HG03439 (cell line): Measurements from ENCODE around the gene PDLIM5.
"Not testable (repeated sequence)": the region's sequence is repeated elsewhere in the genome, so short reads cannot be mapped to it uniquely, and the experiment has no call there.

ENCODE experiments used
- ATAC-seq: cut with Tn5 transposase; IDR thresholded peaks from one replicate; pipeline ENCODE4 v1.9.1; 2021; ENCODE audit warnings: mild to moderate bottlenecking, moderate library complexity; ENCODE audit not compliant: unreplicated experiment

Gene PDLIM5

DNA sequence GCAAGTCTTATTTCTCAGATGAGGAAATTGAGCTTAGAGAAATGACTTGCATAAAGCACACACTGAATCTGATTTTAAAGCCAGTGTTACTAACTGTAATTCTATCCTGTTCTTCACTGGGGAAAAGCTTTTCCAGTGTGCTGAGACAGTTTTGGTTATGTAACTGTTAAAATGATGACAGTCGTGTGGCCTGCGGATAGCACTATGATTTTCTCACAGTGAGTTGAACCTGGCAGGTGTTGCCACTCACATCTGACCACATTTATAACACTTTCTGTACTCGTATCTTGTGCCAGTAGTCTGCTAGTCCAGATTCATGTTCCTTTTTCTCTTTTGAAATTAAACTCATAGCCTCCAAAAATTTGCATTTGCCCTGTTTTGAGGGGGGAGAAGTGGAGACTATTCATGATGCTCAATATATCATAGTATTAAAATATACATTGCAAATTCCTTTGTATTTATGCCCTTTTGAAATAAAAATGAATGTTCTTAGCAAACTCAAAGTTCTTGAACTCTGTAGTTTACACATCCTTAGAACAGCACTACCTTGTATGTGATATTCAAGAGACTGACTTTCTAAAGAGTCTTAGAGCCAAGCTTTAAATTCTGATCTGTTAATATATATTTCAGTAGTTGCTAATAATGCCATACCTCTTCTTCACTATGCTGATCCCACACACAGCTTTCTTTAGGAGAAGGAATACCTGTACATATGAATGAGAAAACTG is 132.3 kb downstream of the PDLIM5 start:
- ATAC-seq = peak; percentile 73

DNA sequence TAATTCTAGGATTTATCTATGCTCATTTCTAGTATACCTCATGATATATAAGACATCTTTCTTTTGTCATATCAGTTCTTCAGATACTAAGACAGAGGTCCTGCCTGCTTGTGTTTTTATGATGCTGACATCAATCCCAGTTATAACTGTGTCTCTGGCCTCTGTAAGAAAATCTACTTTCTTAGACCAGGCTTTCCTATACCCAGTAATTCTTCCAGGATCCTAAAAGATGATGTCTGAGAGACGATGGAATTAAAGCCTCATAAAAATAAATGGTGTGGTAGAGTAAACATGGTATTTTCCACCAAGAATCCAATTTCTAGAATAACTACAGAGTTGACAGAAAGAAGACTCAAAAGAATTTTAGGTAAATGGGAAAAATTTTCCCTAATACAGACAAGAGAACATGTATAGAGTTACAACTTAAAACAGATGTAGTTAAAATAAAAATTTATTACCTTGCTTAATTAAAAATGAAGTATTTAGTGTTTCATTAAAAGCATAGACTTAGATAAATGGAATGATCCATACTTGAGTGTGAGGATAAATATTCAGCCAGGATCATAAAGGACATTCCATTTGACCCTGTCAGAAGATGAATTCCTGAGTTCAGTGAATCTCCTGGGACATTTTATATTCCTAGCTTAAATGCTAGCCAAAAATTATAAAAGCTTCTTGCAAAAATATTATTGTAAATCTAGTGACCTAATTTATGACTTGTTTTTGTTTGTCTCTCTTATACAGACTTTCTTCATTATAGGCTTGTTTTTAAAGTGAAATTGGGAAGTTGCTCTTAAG is 137.4 kb downstream of the PDLIM5 start:
- ATAC-seq = no peak

DNA sequence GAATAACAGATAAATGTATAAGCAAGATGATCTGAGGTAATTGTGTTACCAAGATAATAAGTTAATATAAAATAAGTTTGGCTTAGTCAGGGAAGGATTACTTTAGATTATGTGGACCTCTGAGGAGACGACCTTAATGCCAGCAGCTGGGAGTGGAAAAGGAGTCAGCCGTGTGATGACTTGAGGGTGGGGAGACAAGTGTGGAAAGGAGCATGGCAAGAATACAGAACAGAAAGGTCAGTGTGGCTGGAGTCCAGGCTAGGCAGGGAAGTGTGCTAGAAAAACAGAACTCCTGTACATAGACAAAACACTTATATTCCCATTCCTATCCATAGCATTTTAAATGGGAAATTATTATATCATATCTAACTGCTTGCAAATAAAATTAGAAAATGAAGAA is 138.8 kb downstream of the PDLIM5 start:
- no peak for ATAC-seq

DNA sequence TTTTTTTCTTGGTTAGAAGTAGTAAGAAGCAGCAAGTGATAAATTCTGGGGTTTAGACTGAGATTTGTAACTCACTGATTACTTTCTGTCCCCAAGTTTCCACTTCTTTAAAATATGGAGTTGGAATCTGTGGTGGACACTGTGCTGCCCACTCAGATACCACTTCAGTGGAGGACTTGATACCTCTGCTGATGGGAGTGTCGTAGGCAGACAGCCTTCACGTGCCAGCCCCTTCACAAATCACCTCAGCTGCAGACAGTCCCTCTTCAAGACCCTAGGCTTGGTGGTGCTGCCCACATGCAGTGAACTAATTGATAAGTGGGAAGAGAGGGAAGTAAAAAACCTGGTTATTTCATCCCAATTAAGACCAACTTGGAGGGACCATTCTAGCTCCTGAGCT is 139.5 kb downstream of the PDLIM5 start:
- no peak for ATAC-seq

DNA sequence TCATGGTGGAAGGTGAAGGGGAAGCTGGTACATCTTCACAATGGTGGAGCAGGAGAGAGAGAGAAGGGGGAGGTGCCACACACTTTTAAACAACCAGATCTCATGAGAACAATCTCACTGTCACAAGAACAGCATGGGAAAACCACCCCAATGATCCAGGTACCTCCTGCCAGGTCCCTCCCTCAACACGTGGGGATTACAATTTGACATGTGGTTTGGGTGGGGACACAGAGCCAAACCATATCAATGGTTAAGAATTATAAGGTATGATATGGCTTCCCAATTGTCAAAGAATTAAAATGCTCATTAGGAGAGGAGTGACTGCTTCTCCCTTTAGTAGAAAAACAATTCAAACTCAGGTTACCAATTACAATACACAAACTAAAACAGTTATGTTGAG is 143.3 kb downstream of the PDLIM5 start:
- ATAC-seq = no peak

DNA sequence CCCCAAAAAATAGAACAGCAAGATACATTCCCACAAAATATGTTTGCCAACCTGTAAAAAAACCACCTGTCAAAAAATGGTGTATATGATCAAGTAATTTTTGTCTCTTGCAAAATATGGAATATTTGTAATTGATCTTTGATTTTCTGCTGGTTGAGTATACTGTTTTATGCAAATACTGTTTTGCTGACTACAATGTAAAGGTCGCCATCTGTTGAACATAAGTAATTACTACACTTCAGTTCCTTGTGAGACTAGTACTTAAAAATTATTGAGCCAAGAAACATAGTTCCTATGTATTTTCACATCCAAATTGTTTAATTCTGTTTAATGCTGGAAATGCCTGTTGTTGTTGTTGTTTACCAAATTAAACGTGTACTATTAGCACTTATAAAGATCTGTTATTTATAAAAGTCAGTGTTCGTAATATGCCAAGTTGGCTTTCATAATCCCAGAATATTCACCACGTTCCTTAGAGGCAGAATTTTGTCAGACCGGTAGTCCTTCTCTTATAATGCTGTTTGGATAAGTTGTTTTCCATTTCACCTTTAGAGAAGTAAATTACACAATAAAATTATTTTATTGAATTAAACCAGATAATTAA is 144.2 kb downstream of the PDLIM5 start:
- ATAC-seq = peak; percentile 82

DNA sequence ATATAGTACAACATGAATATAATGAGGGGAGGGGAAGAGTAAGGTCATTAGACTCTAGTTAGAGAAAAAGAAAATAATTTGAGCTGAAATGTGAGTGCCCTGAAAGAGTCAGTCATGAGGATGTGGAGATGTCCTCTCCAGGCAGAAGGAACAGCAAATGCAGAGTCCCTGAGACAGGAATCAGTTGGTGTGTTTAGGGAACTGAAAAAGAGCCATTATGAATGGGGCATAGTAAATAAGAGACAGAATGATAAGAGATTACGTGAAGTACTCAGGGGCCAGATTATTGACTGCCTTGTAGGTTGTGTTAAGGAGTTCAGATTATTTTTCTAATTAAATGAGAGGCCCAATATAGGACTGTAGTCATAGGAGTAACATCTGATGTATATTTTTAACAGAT is 147.0 kb downstream of the PDLIM5 start:
- no peak for ATAC-seq

DNA sequence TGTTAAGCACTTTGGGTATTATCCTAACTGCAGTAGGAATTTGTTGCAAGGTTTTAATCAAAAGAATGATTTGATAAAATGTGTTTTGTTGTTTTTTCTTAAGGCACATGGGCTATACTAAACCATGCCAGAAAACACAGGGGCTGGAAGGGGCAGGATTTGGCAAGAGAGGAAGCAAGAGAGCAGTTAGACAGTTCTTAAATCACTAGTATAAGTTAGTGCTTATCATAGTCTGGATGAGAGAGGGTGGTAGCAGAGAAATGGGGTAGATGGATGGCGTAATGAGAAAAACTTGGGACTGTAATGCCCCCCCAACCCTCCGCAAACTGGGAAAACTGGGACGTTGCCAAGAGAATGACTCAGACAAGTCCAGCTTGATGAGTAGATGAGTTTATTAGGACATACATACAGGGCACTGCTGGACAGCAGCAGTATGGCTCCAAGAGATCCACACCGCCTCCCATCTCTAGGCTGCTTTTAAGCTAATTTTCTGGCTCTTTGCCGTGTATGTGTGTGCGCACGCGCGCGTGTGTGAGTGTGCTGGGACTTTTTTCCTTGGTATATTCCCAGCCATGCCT is 151.5 kb downstream of the PDLIM5 start:
- ATAC-seq = no peak

DNA sequence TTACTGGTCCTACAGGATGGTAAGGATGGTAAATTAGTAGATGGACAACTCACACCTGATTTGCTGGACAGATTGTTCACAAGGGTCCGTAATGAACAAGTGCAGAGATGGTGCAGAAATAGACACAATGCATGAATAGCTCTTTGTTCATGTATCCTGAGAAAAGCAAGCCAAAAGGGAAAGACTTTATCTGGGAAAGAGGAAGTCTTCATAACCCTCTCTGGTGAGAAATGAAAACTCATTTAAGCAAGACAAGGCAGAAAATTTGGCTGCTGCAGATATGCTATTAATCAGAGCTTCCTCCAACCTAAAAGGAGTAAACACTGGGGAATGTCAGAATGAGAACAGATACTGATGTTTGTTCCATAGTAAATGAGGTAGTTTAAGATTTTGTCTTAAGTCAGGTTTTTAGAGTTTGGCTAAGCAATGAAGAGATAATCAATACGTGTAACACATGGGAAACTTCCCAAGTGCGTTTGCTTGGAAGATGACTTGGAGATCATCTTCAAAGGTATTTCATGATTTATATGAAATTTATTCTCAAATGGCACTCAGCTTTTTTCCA is 153.6 kb downstream of the PDLIM5 start:
- no peak for ATAC-seq

DNA sequence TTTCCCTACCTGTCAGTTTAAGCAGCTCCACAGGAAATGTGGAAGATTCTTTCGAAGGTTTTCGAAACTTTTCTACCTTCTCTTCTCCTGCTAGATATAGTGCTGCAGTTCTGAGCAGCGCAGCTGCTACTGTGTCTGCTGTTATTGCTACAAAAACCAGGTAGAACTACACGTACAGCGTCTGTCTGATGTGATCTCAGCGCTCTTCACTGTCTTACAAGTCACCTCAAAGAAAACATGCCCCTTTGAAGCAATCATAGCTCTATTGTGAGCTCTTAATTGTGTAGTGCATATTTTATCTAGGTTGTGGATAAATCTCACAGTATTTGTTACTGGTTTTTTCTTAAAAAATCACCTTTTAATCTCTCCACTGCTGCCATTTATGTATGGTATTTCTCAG is 158.4 kb downstream of the PDLIM5 start:
- no peak for ATAC-seq

DNA sequence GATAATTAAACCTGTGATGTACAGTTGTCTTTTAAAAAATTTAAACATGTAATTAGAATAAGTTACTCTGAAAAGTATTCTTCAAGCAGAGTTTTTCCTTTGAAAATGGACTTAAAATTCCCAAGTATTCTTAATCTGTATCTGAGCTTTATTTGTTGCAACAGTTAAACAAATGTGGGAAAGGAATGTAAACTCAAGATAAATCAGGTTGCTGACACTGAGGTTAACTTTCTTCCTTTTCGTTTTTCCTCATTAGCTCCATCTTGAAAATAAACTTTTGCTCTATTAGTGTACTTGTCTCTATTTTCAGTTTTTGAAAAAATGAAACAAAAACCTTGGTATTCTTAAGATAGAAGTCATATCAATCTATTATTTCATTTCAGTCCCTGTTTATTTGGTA is 161.5 kb downstream of the PDLIM5 start:
- ATAC-seq = no peak

DNA sequence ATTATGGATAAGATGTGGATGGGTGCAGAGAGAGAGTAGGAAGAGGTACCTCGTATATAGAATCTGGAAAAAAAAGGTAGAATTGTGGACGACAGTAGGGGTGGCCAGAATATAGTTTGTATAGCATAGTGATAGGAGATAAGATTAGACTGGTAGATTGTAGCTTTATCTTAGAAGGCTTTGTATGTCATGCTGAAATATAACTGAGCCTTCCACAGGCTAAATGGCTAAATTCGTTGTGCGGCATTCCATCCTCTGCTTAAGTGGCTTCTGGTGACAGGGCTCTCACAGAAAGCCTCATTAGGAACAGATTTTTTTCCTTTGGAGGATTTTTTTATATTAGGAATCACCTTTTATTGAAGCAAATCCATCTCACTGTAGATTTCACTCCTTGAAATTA is 163.7 kb downstream of the PDLIM5 start:
- no peak for ATAC-seq

DNA sequence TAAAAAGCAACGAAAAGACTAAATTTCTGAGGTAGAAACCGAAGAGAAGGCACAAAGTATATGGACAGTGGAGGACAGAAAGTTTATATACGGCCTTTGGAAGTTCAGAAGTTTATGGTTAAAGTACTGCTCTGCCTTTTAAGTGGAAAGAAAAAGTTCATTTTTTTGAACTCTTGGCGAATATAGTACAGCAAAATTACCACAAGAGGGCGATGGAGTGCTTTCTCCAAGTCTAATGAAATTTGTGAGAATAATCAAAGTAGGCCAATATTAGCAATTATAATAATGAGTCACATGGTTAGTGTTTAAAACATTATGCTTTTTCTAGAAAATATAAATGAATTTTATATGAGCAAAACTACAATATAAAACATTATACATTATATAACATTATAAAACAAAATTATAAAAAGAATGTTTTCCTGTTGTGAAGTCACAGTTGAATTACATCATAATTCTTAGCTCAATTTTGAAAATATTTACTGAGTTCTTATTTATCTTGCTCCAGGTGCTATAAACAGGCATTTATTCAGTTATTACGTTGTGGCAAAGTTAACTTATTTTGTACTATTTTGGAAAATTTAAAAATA is 169.8 kb downstream of the PDLIM5 start:
- ATAC-seq = peak; percentile 68

DNA sequence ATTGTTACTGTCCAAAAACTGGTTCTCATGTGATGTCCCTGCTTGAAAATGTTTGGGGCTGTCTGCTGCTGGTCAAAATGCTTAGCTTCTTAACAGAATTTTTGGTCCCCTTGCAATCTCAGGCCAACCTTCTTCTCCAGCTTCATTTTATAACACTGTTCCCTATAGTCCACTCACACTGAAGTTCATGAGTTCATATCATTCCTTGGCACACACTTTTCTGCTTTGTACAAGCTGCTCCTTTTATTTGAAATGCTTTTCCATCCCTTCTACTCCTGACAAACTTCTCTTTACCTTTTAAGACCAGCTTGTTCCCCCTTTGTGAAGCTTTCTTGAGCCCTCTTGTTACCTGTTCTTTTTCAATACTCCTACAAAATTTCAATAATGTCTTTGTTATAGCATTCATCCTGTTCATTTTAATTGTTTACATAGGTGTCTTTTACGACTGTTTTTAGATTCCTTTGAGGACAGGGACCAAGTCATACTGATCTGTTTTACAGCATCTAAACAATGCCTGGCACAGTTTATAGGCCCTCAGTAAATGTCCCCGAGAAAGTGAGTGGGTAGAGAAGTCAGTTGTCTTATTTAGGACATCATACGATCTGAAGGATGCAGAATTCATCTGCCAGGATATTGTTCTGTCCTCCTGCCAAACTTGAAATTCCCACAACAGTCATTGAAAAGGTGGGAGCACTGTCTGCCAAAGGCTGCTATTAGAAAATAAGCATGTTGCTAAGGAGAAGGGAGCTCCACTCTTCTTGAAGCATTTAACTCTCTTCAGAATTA is 171.6 kb downstream of the PDLIM5 start:
- no peak for ATAC-seq

DNA sequence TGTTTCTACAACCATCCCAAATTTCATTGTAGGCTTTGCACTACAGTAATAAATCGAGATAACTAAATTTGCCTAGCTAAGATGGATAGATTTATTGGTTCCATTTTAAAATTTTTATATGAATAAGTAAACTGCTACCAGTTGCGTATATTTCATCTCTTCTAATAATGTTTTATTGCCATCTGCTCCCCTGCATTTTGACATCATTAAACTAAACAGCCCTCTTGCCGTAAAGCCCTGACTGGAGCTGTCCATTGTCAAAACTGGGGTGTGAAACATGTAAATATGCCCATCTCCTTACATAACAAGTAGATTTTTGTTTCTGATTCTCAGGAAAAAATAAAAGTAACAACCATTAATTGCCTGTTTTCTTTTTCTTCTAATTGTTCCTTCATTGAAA is 175.2 kb downstream of the PDLIM5 start:
- no peak for ATAC-seq

DNA sequence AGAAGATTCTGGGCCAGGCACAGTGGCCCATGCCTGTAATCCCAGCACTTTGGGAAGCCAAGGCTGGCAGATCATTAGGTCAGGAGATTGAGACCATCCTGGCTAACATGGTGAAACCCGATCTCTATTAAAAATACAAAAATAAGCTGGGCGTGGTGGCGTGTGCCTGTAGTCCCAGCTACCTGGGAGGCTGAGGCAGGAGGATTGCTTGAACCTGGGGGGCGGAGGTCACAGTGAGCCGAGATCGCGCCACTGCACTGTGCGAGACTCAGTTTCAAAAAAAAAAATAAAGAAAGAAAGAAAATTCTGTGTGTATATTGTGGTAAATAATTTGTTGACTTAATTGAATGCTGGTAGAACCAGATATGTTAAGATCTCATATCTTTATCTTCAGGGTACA is 177.3 kb downstream of the PDLIM5 start:
- not testable (repeated sequence) for ATAC-seq

DNA sequence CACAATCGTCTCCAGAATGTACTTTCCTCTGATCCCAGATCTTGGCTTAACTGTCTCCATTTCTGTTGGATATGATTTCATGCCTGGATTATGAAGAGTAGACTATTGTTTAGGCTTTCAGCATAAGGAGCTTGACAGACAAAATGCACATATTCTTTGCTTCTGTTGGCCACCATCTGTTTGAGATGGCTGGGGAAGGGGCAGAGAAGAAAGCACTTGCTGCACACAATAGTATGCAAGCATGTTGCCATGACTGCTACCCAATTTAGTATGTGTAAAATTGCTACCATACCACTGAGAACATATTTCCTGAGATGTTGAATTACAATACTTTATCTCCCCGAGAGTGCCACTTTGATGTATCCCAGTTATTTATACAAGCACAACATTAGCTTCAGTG is 178.1 kb downstream of the PDLIM5 start:
- ATAC-seq = no peak

DNA sequence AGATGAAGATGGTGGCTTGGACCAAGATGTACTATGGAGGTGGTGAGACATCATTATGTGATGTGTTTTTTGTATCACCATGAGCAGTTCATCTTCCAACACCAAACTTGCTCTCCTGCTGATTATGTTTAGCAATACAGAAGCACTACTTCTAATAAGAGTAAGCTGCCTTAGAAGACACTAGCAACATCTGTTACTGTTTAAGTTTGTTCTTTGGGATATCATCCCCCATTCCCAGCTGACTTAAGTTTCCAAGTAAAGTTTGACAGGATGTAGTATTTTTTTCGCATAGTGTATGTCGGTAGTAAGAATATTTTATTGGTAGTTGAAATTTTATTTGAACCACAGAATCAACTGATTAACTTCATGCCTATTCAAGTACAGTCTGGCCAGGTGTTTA is 182.5 kb downstream of the PDLIM5 start:
- no peak for ATAC-seq

DNA sequence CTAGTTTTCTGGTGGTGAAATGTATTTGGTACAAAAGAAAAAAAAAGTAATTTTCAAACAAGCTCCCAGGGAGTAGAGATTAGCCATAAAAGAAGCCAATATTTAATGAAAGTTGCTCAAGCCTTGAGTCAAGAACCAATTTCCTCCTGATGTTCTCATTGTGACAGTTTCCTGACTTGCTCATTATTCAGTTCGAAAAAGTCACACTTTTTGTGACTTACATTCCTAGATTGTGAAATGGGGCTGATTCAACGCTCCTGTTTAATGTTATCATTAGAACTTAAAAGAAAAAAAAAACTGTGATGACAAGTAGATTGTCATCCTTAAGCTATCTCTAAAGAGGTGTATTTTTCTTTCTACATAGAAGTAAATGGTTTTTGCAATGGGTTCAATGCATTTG is 183.4 kb downstream of the PDLIM5 start:
- no peak for ATAC-seq

DNA sequence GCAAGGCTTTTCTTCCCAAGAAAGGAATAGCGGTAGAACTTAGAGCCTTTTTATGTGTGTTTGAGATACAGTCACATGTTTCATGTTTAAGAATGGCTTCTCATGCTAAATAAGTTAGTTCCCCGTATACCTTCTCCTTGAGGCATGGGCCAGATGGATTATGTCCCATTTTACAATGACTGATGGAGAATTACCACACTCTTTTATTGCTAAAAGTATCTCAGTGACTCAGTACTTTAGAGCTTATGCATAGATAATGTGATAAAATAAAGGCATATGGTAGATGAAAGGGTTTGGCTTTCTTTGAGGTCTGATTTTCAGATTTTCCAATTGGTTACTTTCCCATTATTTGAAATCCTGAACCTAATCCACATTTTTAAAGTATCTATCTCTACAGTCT is 184.3 kb downstream of the PDLIM5 start:
- ATAC-seq = no peak
